ENCODE data around the gene DENND2C.
A peak's percentile ranks its signal among the peaks of the same experiment; 100 is the strongest.

The DENND2C gene

GRCh38 chr1:114551400-114551799 lies 118.4 kb downstream of the DENND2C start:
- peak; percentile 20 for DNase-seq (ENCODE audit: low read depth)
- peak; percentile 9 for TF ChIP-seq CTCF (conservative IDR thresholded peaks at IDR 0.05; ENCODE audit: low read depth, low read length)
- H3K4me3 ChIP-seq (ENCODE audit: low read depth, low read length) = no peak overlapping the region

GRCh38 chr1:114550336-114550735 lies 119.5 kb downstream of the DENND2C start:
- no peak for DNase-seq (ENCODE audit: low read depth)
- no peak for TF ChIP-seq CTCF (conservative IDR thresholded peaks at IDR 0.05; ENCODE audit: low read depth, low read length)

GRCh38 chr1:114549137-114549536 lies 120.7 kb downstream of the DENND2C start:
- no peak for TF ChIP-seq CTCF (conservative IDR thresholded peaks at IDR 0.05; ENCODE audit: low read depth, low read length)
- no peak overlapping the region for H3K4me3 ChIP-seq (ENCODE audit: low read depth, low read length)
- peak; percentile 5 for DNase-seq (ENCODE audit: low read depth)

More at GRCh38 chr1:114550336-114550735, 119.5 kb downstream of the DENND2C start:
- no peak overlapping the region for H3K4me3 ChIP-seq (ENCODE audit: low read depth, low read length)

- no peak overlapping the region for H3K4me3 ChIP-seq (ENCODE audit: low read depth, low read length)
- DNase-seq (ENCODE audit: low read depth) = no peak
- no peak for TF ChIP-seq CTCF (conservative IDR thresholded peaks at IDR 0.05; ENCODE audit: low read depth, low read length)
Measured at GRCh38 chr1:114547076-114547475, 122.8 kb downstream of the DENND2C start.

GRCh38 chr1:114545796-114546195 lies 124.1 kb downstream of the DENND2C start:
- TF ChIP-seq CTCF (conservative IDR thresholded peaks at IDR 0.05; ENCODE audit: low read depth, low read length) = no peak
- DNase-seq (ENCODE audit: low read depth) = no peak
- H3K4me3 ChIP-seq (ENCODE audit: low read depth, low read length) = no peak overlapping the region

- H3K4me3 ChIP-seq (ENCODE audit: low read depth, low read length) = no peak overlapping the region
- DNase-seq (ENCODE audit: low read depth) = no peak
- TF ChIP-seq CTCF (conservative IDR thresholded peaks at IDR 0.05; ENCODE audit: low read depth, low read length) = no peak
Measured at GRCh38 chr1:114545315-114545714, 124.5 kb downstream of the DENND2C start.

GRCh38 chr1:114540821-114541220 lies 129.0 kb downstream of the DENND2C start:
- TF ChIP-seq CTCF (conservative IDR thresholded peaks at IDR 0.05; ENCODE audit: low read depth, low read length) = no peak
- DNase-seq (ENCODE audit: low read depth) = no peak
- no peak overlapping the region for H3K4me3 ChIP-seq (ENCODE audit: low read depth, low read length)
